Stomach (tissue), 9 donors: ENCODE measurements around the gene MOGAT1. TPM values are rescaled to one million over a fixed set of nuclear protein-coding genes. Genes with fewer than 3 reads are reported as not detected.

ENCODE experiments used
- DNase-seq, 2 donors: peaks; one replicate each; pipeline versions ENCODE4 v3.0.0 to v3.0.0-alpha.2; 2013 to 2019
- H3K27ac ChIP-seq, 5 donors: fragments of 200-600 bp in 4 of 5; sonication (generic) in 4 of 5; one replicate each; pipeline ENCODE4 v1.5.1; 2013 to 2019; ENCODE audit warnings: mild to moderate bottlenecking in 1 of 5, moderate library complexity in 1 of 5
- H3K27me3 ChIP-seq, 3 donors: fragments of 200-600 bp; sonication (generic); one replicate each; pipeline ENCODE4 v1.5.1; 2017 to 2019; ENCODE audit warnings: mixed run types in 1 of 3
- H3K36me3 ChIP-seq, 4 donors: fragments of 200-600 bp; sonication (generic); 1 replicate in 3 of 4; 2 replicates in 1 of 4; pipeline ENCODE4 v1.5.1; 2016 to 2019
- H3K4me1 ChIP-seq, 4 donors: fragments of 200-600 bp; sonication (generic); one replicate each; pipeline ENCODE4 v1.5.1; 2016 to 2019
- H3K4me3 ChIP-seq, 4 donors: fragments of 200-600 bp; sonication (generic) in 3 of 4; one replicate each; pipeline ENCODE4 v1.5.1; 2016 to 2019; ENCODE audit warnings: mild to moderate bottlenecking in 1 of 4
- H3K9me3 ChIP-seq, 4 donors: fragments of 200-600 bp; sonication (generic); one replicate each; pipeline ENCODE4 v1.5.1; 2016 to 2019
- EP300 ChIP-seq: sonication (generic); formaldehyde crosslinking; IDR thresholded peaks from one replicate; pipeline ENCODE4 v1.6.1; 2017; ENCODE audit warnings: antibody characterized with exemption
- POLR2A ChIP-seq, 4 donors: fragments of 450-650 bp; IDR thresholded peaks; one replicate each; pipeline ENCODE4 v1.6.1; 2016; ENCODE audit warnings: antibody characterized with exemption in 4 of 4, control low read depth in 2 of 4, mild to moderate bottlenecking in 1 of 4, moderate library complexity in 1 of 4
- POLR2AphosphoS5 ChIP-seq, 3 donors: sonication (generic); formaldehyde crosslinking; IDR thresholded peaks; one replicate each; pipeline ENCODE4 v1.6.1; 2016; ENCODE audit warnings: antibody characterized with exemption in 3 of 3
- WGBS, 5 donors: extraction: QIAGEN DNeasy Blood & Tissue Kit in 3 of 5; methylation state at CpG; one replicate each; pipeline versions ENCODE4 v1.1.5 to v1.1.7; 2013 to 2018; 5-methylcytosine and 5-hydroxymethylcytosine counted together
- intact Hi-C: fragments of 100-400 bp; cut with DNase I; formaldehyde crosslinking; loops from one replicate; pipeline ENCODE4 v1.15.1; 2023; ENCODE audit warnings: low total_unique reads
- polyA plus RNA-seq, 3 donors: library from polyadenylated mRNA; stranded (reverse); fragments of 200-250 nt; gene quantifications; one replicate each; pipeline ENCODE4 v1.2.3, GENCODE V29; 2013
- total RNA-seq, 5 donors: library from RNA; depleted of rRNA; stranded (reverse); fragments of >200 nt; gene quantifications; one replicate each; pipeline versions ENCODE4 v1.1.0 to v1.2.3, GENCODE V29; 2014 to 2016
- TF ChIP-seq, protein P1 (sequence below), 7 experiments: fragments of 450-650 bp in 4 of 7; fragments of 200-600 bp in 3 of 7; sonication (generic) in 3 of 7; IDR thresholded peaks; one replicate each; pipeline ENCODE4 v1.5.1; 2016 to 2019; ENCODE audit warnings: antibody characterized with exemption in 7 of 7, control low read depth in 2 of 7, mild to moderate bottlenecking in 1 of 7
- donor health status: healthy with polysubstance abuse.
- donor health status: Bipolar disorder and iron deficiency.
- donor health status: healthy.

MOGAT1 gene
- total and polyA plus RNA-seq, 8 donors, result 0.15 to 1.8 TPM; not detected in 6

GRCh38 chr2:222756951-222757650 lies 85.6 kb downstream of the MOGAT1 start:
- WGBS, 5 donors, result 62 to 71% (median 67%) methylated on average over 5 of the region's 5 CpGs
- peaks cover 10 to 20% (median 17%) of the 10 kb centered on the region in 4 donors for H3K4me1 ChIP-seq
- no peak overlapping the region for H3K4me3 ChIP-seq
- TF ChIP-seq, protein P1, sequence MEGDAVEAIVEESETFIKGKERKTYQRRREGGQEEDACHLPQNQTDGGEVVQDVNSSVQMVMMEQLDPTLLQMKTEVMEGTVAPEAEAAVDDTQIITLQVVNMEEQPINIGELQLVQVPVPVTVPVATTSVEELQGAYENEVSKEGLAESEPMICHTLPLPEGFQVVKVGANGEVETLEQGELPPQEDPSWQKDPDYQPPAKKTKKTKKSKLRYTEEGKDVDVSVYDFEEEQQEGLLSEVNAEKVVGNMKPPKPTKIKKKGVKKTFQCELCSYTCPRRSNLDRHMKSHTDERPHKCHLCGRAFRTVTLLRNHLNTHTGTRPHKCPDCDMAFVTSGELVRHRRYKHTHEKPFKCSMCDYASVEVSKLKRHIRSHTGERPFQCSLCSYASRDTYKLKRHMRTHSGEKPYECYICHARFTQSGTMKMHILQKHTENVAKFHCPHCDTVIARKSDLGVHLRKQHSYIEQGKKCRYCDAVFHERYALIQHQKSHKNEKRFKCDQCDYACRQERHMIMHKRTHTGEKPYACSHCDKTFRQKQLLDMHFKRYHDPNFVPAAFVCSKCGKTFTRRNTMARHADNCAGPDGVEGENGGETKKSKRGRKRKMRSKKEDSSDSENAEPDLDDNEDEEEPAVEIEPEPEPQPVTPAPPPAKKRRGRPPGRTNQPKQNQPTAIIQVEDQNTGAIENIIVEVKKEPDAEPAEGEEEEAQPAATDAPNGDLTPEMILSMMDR (IDR thresholded peaks at IDR 0.05), result no peak
- no peak for TF ChIP-seq POLR2A (IDR thresholded peaks at IDR 0.05)
- no peak for TF ChIP-seq POLR2AphosphoS5 (IDR thresholded peaks at IDR 0.05)
- TF ChIP-seq EP300, result no peak
- H3K27me3 ChIP-seq, result no peaks in the 10 kb centered on the region
- H3K9me3 ChIP-seq, result no peaks in the 10 kb centered on the region
- no peak for DNase-seq
- H3K27ac ChIP-seq, result no peak overlapping the region
- H3K36me3 ChIP-seq, result no peaks in the 10 kb centered on the region
- intact Hi-C loops, result no loop called here

Other genes starting within 250 kb of the MOGAT1 start
- gene SGPP2, start 247.1 kb upstream of the MOGAT1 start, total RNA-seq, result 10 to 100 TPM; 18.2 to 50.4 (median 27.4) TPM
- gene SGPP2, start 247.1 kb upstream of the MOGAT1 start, polyA plus RNA-seq, result 1 to 10 TPM; 1.7 to 3.9 (median 2.3) TPM
- 10 to 100 TPM in 2 of 5 donors, 1 to 10 TPM in 3; 1.4 to 26.3 (median 5.8) TPM for gene FARSB, start 15.6 kb upstream of the MOGAT1 start, total RNA-seq
- gene FARSB, start 15.6 kb upstream of the MOGAT1 start, polyA plus RNA-seq, result 10 to 100 TPM; 15.1 to 17.5 (median 17.3) TPM
- 100 to 1,000 TPM in 2 of 5 donors, 10 to 100 TPM in 3; 13.4 to 234 (median 92.4) TPM for gene ACSL3, start 189.4 kb downstream of the MOGAT1 start, total RNA-seq
- gene ACSL3, start 189.4 kb downstream of the MOGAT1 start, polyA plus RNA-seq, result 10 to 100 TPM; 10.5 to 18.7 (median 17.7) TPM